Measurements from ENCODE around the gene UBE2H. TPM values are rescaled to one million over a fixed set of nuclear protein-coding genes. Genes with fewer than 3 reads are reported as not detected.
"Not testable (repeated sequence)": the region's sequence is repeated elsewhere in the genome, so short reads cannot be mapped to it uniquely, and the experiment has no call there.

The UBE2H gene
- total RNA-seq, 1 donor from 2014 or later = 194 TPM

GRCh38 chr7:129968592-129969383, 16.0 kb upstream of the UBE2H start:
- H3K4me1 Mint-ChIP-seq (ENCODE audit: low read depth, unreplicated experiment) = peaks cover 15% of the 10 kb centered on the region
- Histone ChIP-seq H3K27ac (ENCODE audit: low read depth, low read length) (peak overlapping the region; percentile 77), H3K9me3 (ENCODE audit: insufficient read depth, low read depth, low read length) (no peaks in the 10 kb centered on the region), H3K4me3 (ENCODE audit: insufficient read depth, low read depth, low read length) (no peak overlapping the region), H3K9ac (ENCODE audit: low read length) (no peak overlapping the region), H3K36me3 (ENCODE audit: insufficient read depth, low read length) (no peaks in the 10 kb centered on the region), H4K20me1 (ENCODE audit: insufficient read depth, low read length) (no peaks in the 10 kb centered on the region), H3K4me2 (ENCODE audit: low read length) (no peak overlapping the region), H2AFZ (ENCODE audit: low read depth, low read length) (peak overlapping the region; percentile 62), H3K27me3 (ENCODE audit: insufficient read depth, low read length) (no peaks in the 10 kb centered on the region), H3K79me2 (ENCODE audit: insufficient read depth, low read length) (no peaks in the 10 kb centered on the region), H3K4me1 (ENCODE audit: insufficient read depth, low read length) (peaks cover 20% of the 10 kb centered on the region)
- DNase-seq (ENCODE audit: low read depth) (no peak), FAIRE-seq (no peak)
- no peak overlapping the region for H3K4me3 Mint-ChIP-seq (ENCODE audit: unreplicated experiment)
- H3K36me3 Mint-ChIP-seq (ENCODE audit: low read depth, unreplicated experiment) = no peaks in the 10 kb centered on the region
- H3K27ac Mint-ChIP-seq (ENCODE audit: unreplicated experiment) = peak overlapping the region; percentile 41
- TF ChIP-seq CTCF (IDR thresholded peaks at IDR 0.05; ENCODE audit: insufficient read depth, low read depth, low read length) = no peak
- TF ChIP-seq EZH2 (IDR thresholded peaks at IDR 0.05; ENCODE audit: insufficient read depth, low read length) = no peak
- no peaks in the 10 kb centered on the region for H3K27me3 Mint-ChIP-seq (ENCODE audit: low read depth, unreplicated experiment)
- peaks cover 3% of the 10 kb centered on the region for H3K9me3 Mint-ChIP-seq (ENCODE audit: unreplicated experiment)

GRCh38 chr7:129960204-129960475, 7.4 kb upstream of the UBE2H start:
- not testable (repeated sequence) for H3K4me3 ChIP-seq (ENCODE audit: insufficient read depth, low read depth, low read length); H3K9me3 ChIP-seq (ENCODE audit: insufficient read depth, low read depth, low read length); H3K79me2 ChIP-seq (ENCODE audit: insufficient read depth, low read length); H3K27ac Mint-ChIP-seq (ENCODE audit: unreplicated experiment); H3K4me3 Mint-ChIP-seq (ENCODE audit: unreplicated experiment); H3K27ac ChIP-seq (ENCODE audit: low read depth, low read length); H3K36me3 ChIP-seq (ENCODE audit: insufficient read depth, low read length); H4K20me1 ChIP-seq (ENCODE audit: insufficient read depth, low read length); DNase-seq (ENCODE audit: low read depth); H3K4me2 ChIP-seq (ENCODE audit: low read length); FAIRE-seq; H3K9me3 Mint-ChIP-seq (ENCODE audit: unreplicated experiment); H3K9ac ChIP-seq (ENCODE audit: low read length); H2AFZ ChIP-seq (ENCODE audit: low read depth, low read length); H3K27me3 Mint-ChIP-seq (ENCODE audit: low read depth, unreplicated experiment); H3K27me3 ChIP-seq (ENCODE audit: insufficient read depth, low read length); H3K36me3 Mint-ChIP-seq (ENCODE audit: low read depth, unreplicated experiment)
- peaks cover 16% of the 10 kb centered on the region for H3K4me1 Mint-ChIP-seq (ENCODE audit: low read depth, unreplicated experiment)
- H3K4me1 ChIP-seq (ENCODE audit: insufficient read depth, low read length) = peaks cover 20% of the 10 kb centered on the region

GRCh38 chr7:129959471-129960203, 6.9 kb upstream of the UBE2H start:
- H4K20me1 ChIP-seq (ENCODE audit: insufficient read depth, low read length) = no peaks in the 10 kb centered on the region
- peaks cover 4% of the 10 kb centered on the region for H3K36me3 Mint-ChIP-seq (ENCODE audit: low read depth, unreplicated experiment)
- peaks cover 20% of the 10 kb centered on the region for H3K4me1 ChIP-seq (ENCODE audit: insufficient read depth, low read length)
- H3K4me2 ChIP-seq (ENCODE audit: low read length) = no peak overlapping the region
- H3K36me3 ChIP-seq (ENCODE audit: insufficient read depth, low read length) = no peaks in the 10 kb centered on the region
- no peak overlapping the region for H3K4me3 ChIP-seq (ENCODE audit: insufficient read depth, low read depth, low read length)
- no peak for DNase-seq (ENCODE audit: low read depth)
- no peak overlapping the region for H2AFZ ChIP-seq (ENCODE audit: low read depth, low read length)
- no peak for FAIRE-seq
- H3K9me3 ChIP-seq (ENCODE audit: insufficient read depth, low read depth, low read length) = no peaks in the 10 kb centered on the region
- H3K4me3 Mint-ChIP-seq (ENCODE audit: unreplicated experiment) = no peak overlapping the region
- H3K27me3 Mint-ChIP-seq (ENCODE audit: low read depth, unreplicated experiment) = no peaks in the 10 kb centered on the region
- H3K27me3 ChIP-seq (ENCODE audit: insufficient read depth, low read length) = no peaks in the 10 kb centered on the region
- H3K9ac ChIP-seq (ENCODE audit: low read length) = no peak overlapping the region
- no peaks in the 10 kb centered on the region for H3K9me3 Mint-ChIP-seq (ENCODE audit: unreplicated experiment)
- H3K27ac ChIP-seq (ENCODE audit: low read depth, low read length) = no peak overlapping the region
- H3K79me2 ChIP-seq (ENCODE audit: insufficient read depth, low read length) = no peaks in the 10 kb centered on the region
- H3K4me1 Mint-ChIP-seq (ENCODE audit: low read depth, unreplicated experiment) = peaks cover 16% of the 10 kb centered on the region
- H3K27ac Mint-ChIP-seq (ENCODE audit: unreplicated experiment) = peak overlapping the region; percentile 85
- TF ChIP-seq CTCF (IDR thresholded peaks at IDR 0.05; ENCODE audit: insufficient read depth, low read depth, low read length) = no peak
- TF ChIP-seq EZH2 (IDR thresholded peaks at IDR 0.05; ENCODE audit: insufficient read depth, low read length) = no peak
